SK-N-SH (cell line): ENCODE measurements around the gene SCN1B. TPM values are rescaled to one million over a fixed set of nuclear protein-coding genes. Genes with fewer than 3 reads are reported as not detected.
"Not testable (repeated sequence)": the region's sequence is repeated elsewhere in the genome, so short reads cannot be mapped to it uniquely, and the experiment has no call there.

Source experiments
- CTCF ChIA-PET: fragments of 300-600, 350-600 bp; formaldehyde crosslinking; extraction: SDS; loops from one replicate; lab custom pipeline; 2021; lab: Yijun Ruan, JAX
- POLR2A ChIA-PET: fragments of 350-600 bp; sonication (Branson Sonifier 250); formaldehyde crosslinking; extraction: SDS; loops from one replicate; lab custom pipeline; 2020; ENCODE audit warnings: antibody characterized with exemption, inconsistent platforms; lab: Yijun Ruan, JAX
- DNase-seq: peaks from one replicate; pipeline ENCODE4 v3.0.0; 2012
- H2AFZ ChIP-seq: fragments of 200-600 bp; sonication (generic); 2 replicates; pipeline ENCODE4 v1.8.1; 2016; ENCODE audit warnings: antibody characterized with exemption, mild to moderate bottlenecking, low read depth
- H3F3A ChIP-seq: fragments of 200-600 bp; sonication (generic); replicated peaks from 2 replicates; pipeline ENCODE3; 2016; ENCODE audit warnings: antibody characterized with exemption, mild to moderate bottlenecking; ENCODE audit not compliant: insufficient read depth
- H3K27ac ChIP-seq, 2 experiments: fragments of 200-500 bp in 1 of 2; fragments of 200-600 bp in 1 of 2; sonication (Bioruptor generic) in 1 of 2; sonication (generic), shearing (Covaris generic) in 1 of 2; 2 replicates each; pipeline versions ENCODE4 v1.5.1 to v1.6.1; 2014 to 2016; ENCODE audit warnings: low read depth in 2 of 2, inconsistent platforms in 1 of 2, low read length in 1 of 2, mild to moderate bottlenecking in 1 of 2, mixed read lengths in 1 of 2
- H3K27me3 ChIP-seq: fragments of 200-600 bp; sonication (generic), shearing (Covaris generic); 2 replicates; pipeline ENCODE4 v1.6.1; 2016; ENCODE audit warnings: mixed run types; ENCODE audit not compliant: insufficient read depth
- H3K36me3 ChIP-seq, 2 experiments: fragments of 200-500 bp in 1 of 2; fragments of 200-600 bp in 1 of 2; sonication (Bioruptor generic) in 1 of 2; sonication (generic) in 1 of 2; replicated peaks in 1 of 2; 2 replicates each; pipeline versions ENCODE3 to v1.5.1; 2014 to 2016; ENCODE audit warnings: low read length in 1 of 2, mild to moderate bottlenecking in 1 of 2; ENCODE audit not compliant: insufficient read depth in 2 of 2, control insufficient read depth in 1 of 2
- H3K4me1 ChIP-seq, 2 experiments: fragments of 200-500 bp in 1 of 2; fragments of 200-600 bp in 1 of 2; sonication (Bioruptor generic) in 1 of 2; sonication (generic), shearing (Covaris generic) in 1 of 2; 2 replicates each; pipeline versions ENCODE4 v1.5.1 to v1.6.1; 2014 to 2016; ENCODE audit warnings: low read depth in 1 of 2, low read length in 1 of 2, mixed run types in 1 of 2; ENCODE audit not compliant: insufficient read depth in 2 of 2, control insufficient read depth in 1 of 2
- H3K4me2 ChIP-seq: fragments of 200-600 bp; sonication (generic), shearing (Covaris generic); 2 replicates; pipeline ENCODE4 v1.6.1; 2017; ENCODE audit warnings: mixed run types
- H3K4me3 ChIP-seq, 2 experiments: fragments of 200-500 bp in 1 of 2; fragments of 200-600 bp in 1 of 2; sonication (Bioruptor generic) in 1 of 2; sonication (generic), shearing (Covaris generic) in 1 of 2; 2 replicates each; pipeline versions ENCODE4 v1.5.1 to v1.8.1; 2014 to 2016; ENCODE audit warnings: low read depth in 2 of 2, inconsistent platforms in 1 of 2, low read length in 1 of 2, mild to moderate bottlenecking in 1 of 2, mixed read lengths in 1 of 2, moderate library complexity in 1 of 2
- H3K79me2 ChIP-seq: fragments of 200-600 bp; sonication (generic); 2 replicates; pipeline ENCODE4 v1.8.1; 2017; ENCODE audit warnings: mild to moderate bottlenecking; ENCODE audit not compliant: insufficient read depth
- H3K9ac ChIP-seq: fragments of 200-600 bp; sonication (generic); 2 replicates; pipeline ENCODE4 v1.6.1; 2017; ENCODE audit warnings: mixed run types
- H3K9me2 ChIP-seq: fragments of 200-600 bp; sonication (generic); 2 replicates; pipeline ENCODE4 v1.6.1; 2017; ENCODE audit warnings: mixed run types
- H3K9me3 ChIP-seq: fragments of 200-600 bp; sonication (generic); 2 replicates; pipeline ENCODE4 v1.6.1; 2017; ENCODE audit warnings: mixed run types, mild to moderate bottlenecking, moderate library complexity
- H4K20me1 ChIP-seq: fragments of 200-600 bp; sonication (generic); 2 replicates; pipeline ENCODE4 v1.6.1; 2017; ENCODE audit warnings: mild to moderate bottlenecking, mixed run types; ENCODE audit not compliant: insufficient read depth
- FOXM1 ChIP-seq: IDR thresholded peaks from 2 replicates; pipeline ENCODE4 v1.4.0; 2012; ENCODE audit warnings: low read depth, mild to moderate bottlenecking
- GABPA ChIP-seq: IDR thresholded peaks from 2 replicates; pipeline ENCODE4 v1.4.0; 2012; ENCODE audit warnings: low read depth, mild to moderate bottlenecking
- IRF3 ChIP-seq: fragments of 150-350 bp; IDR thresholded peaks from 2 replicates; pipeline ENCODE4 v1.6.1; 2016; ENCODE audit warnings: mild to moderate bottlenecking, low read depth, low read length
- RCOR1 ChIP-seq: fragments of 150-350 bp; IDR thresholded peaks from 2 replicates; pipeline ENCODE4 v1.6.1; 2017; ENCODE audit warnings: antibody characterized with exemption, low read length
- REST ChIP-seq: IDR thresholded peaks from 2 replicates; pipeline ENCODE4 v1.6.1; 2012; ENCODE audit warnings: mild to moderate bottlenecking, low read depth, low read length, moderate library complexity
- SIN3A ChIP-seq: IDR thresholded peaks from 2 replicates; pipeline ENCODE4 v1.6.1; 2012; ENCODE audit warnings: low read depth, mild to moderate bottlenecking, low read length, moderate library complexity, borderline replicate concordance
- TAF1 ChIP-seq: IDR thresholded peaks from 2 replicates; pipeline ENCODE4 v1.6.1; 2012; ENCODE audit warnings: low read depth, mild to moderate bottlenecking, low read length, moderate library complexity, borderline replicate concordance
- TCF12 ChIP-seq: IDR thresholded peaks from 2 replicates; pipeline ENCODE4 v1.4.0; 2012
- WGBS: methylation state at CpG from one replicate; pipeline ENCODE4 v1.1.6; 2017; ENCODE audit warnings: low lambda C conversion rate; 5-methylcytosine and 5-hydroxymethylcytosine counted together
- polyA plus RNA-seq, 3 experiments: library from polyadenylated mRNA; depleted of rRNA; stranded (reverse); fragments of >200 nt; gene quantifications; 2 replicates each; pipeline ENCODE4 v1.2.3, GENCODE V29; 2012

SCN1B gene
- polyA plus RNA-seq, 1 of the 3 experiments (the other 2 are of a cell fraction), result 10.5 TPM

GRCh38 chr19:34992582-34992981 is 37.7 kb upstream of the SCN1B start:
- H3K27ac ChIP-seq, H3K36me3 ChIP-seq, H3K9me2 ChIP-seq, H3K27me3 ChIP-seq, H3K79me2 ChIP-seq, H3F3A ChIP-seq, POLR2A ChIA-PET, H3K4me1 ChIP-seq, DNase-seq, H3K9me3 ChIP-seq, H2AFZ ChIP-seq, H3K9ac ChIP-seq, H3K4me2 ChIP-seq, H4K20me1 ChIP-seq, H3K4me3 ChIP-seq: not testable (repeated sequence)
- CTCF ChIA-PET, result interaction anchor here (1.2 to 6.3 kb wide), 2 partner anchors 20 to 52 kb away, joined by 3 to 24 read pairs; no protein-coding TSS in a partner anchor
- 60% methylated on average over 7 of the region's 7 CpGs for WGBS

DNA sequence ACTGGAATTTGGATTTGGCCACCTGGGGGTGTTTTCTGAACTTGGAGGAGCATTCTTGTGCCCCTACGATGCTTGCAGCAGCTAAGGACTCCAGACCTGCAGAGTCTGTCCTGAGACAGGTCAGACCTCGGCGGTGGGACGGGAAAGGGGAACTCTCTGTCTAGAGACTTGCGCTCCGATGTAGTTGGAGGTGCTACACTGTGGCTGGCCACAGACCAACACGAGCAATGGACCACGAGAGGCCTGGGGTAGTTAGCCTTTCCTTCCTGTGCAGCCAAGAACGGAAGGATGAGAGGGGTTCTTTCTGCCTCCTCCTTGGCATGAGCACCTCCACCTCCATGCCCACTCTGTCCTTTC is 36.0 kb upstream of the SCN1B start:
- Histone ChIP-seq H3K36me3 (no peaks in the 10 kb centered on the region), H3K9ac (no peak overlapping the region), H3F3A (no peaks in the 10 kb centered on the region), H3K27me3 (no peaks in the 10 kb centered on the region), H3K4me2 (no peak overlapping the region), H2AFZ (no peak overlapping the region), H3K9me3 (no peaks in the 10 kb centered on the region), H3K4me1 (peaks cover 1 to 6% of the 10 kb centered on the region in 2 experiments; a peak in 1 of 4 replicates), H3K4me3 (no peak overlapping the region), H3K27ac (no peak overlapping the region), H3K9me2 (no peaks in the 10 kb centered on the region), H4K20me1 (no peaks in the 10 kb centered on the region)
- ChIA-PET CTCF (interaction anchor here (0.6 kb wide), 1 partner anchor 74 kb away, joined by 3 read pairs; no protein-coding TSS in a partner anchor), POLR2A (no interaction called here)
- DNase-seq, result no peak
- WGBS, result 82% methylated on average over 9 of the region's 9 CpGs
- TF ChIP-seq SIN3A (no peak), FOXM1 (no peak)
- TF ChIP-seq, all 33 proteins: peak for 0
- peaks cover 4% of the 10 kb centered on the region; the same call in 1 of the 2 replicates for H3K79me2 ChIP-seq

DNA sequence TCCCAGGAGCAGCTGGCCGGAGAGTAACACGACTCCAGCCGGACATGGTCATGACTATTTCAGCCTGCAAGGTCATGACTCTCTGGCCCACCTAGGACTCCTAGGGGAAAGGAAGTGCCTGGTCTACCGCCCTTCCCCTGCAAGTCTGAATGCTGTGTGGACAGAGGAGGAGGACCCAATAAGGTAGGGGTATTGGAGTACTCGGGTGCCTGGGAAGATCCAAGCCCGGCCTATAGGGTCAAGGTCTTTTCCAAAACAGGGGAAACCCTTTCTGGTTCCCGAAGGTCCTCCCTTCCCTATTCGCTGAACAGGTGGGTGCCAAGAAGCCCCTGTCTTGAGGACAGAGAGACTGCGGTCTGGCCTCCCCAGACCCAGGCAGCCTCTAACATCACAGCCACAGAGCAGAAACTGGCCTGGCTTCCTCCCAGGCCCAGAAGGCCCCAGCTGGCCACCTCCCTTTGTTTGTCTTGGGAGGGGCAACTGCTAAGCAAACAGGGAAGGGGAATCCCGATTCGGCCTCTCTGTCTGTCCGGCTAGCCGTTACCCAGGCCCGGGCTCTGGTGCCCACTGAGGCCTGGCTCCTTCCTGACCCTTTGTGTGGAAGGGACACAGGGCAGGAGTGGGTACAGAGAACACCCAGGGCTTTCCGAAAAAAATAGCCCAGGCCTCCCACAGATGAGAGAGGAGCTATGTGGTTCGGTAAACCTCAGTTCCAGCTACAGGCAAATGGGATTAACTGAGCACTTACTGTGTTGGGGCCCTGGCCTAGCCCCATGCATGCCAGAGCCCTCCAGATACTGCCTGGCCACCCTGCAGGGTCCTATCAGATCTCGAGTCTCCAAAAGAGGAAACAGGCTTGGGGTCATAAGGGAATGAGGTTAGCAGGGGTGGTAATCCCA is 35.4 kb upstream of the SCN1B start:
- ChIA-PET CTCF (interaction anchor here (0.6 to 3.3 kb wide), 4 partner anchors 22 to 73 kb away, joined by 3 to 9 read pairs (median 4); no protein-coding TSS in a partner anchor), POLR2A (no interaction called here)
- no peak for TF ChIP-seq RCOR1
- TF ChIP-seq GABPA, result no peak
- TF ChIP-seq TAF1, result no peak
- no peak for TF ChIP-seq REST
- no peak for TF ChIP-seq IRF3
- no peak for TF ChIP-seq TCF12
- no peak overlapping the region for H3K9ac ChIP-seq
- H3F3A ChIP-seq, result no peaks in the 10 kb centered on the region
- H2AFZ ChIP-seq, result no peak overlapping the region
- H3K4me2 ChIP-seq, result no peak overlapping the region
- no peaks in the 10 kb centered on the region for H3K36me3 ChIP-seq
- WGBS, result 65% methylated on average over 13 of the region's 17 CpGs
- no peak overlapping the region for H3K4me3 ChIP-seq
- H3K9me2 ChIP-seq, result no peaks in the 10 kb centered on the region
- no peak overlapping the region for H3K27ac ChIP-seq
- H4K20me1 ChIP-seq, result no peaks in the 10 kb centered on the region
- H3K4me1 ChIP-seq, result peaks cover 7 to 9% of the 10 kb centered on the region in 2 experiments; a peak in 1 of 4 replicates
- no peaks in the 10 kb centered on the region for H3K27me3 ChIP-seq
- no peak for DNase-seq
- H3K79me2 ChIP-seq, result peaks cover 10% of the 10 kb centered on the region
- no peaks in the 10 kb centered on the region for H3K9me3 ChIP-seq
